ENCODE results near the gene RSPH1.

The RSPH1 gene

GRCh38 chr21:42475526-42476387, 20.3 kb downstream of the RSPH1 start:
- no peak for TF ChIP-seq ZNF274 (IDR thresholded peaks at IDR 0.05; ENCODE audit: low read depth, low read length)
- TF ChIP-seq YY1 (IDR thresholded peaks at IDR 0.05; ENCODE audit: insufficient read depth, insufficient read length) = no peak
- TF ChIP-seq SUZ12 (IDR thresholded peaks at IDR 0.05; ENCODE audit: extremely low read depth, insufficient read depth, insufficient read length) = no peak
- peaks cover 8% of the 10 kb centered on the region for H3K4me1 ChIP-seq (ENCODE audit: insufficient read depth, insufficient read length)
- H3K9me3 ChIP-seq (ENCODE audit: insufficient read depth, low read length) = no peaks in the 10 kb centered on the region
- H3K9ac ChIP-seq (ENCODE audit: insufficient read length, low read depth) = no peak overlapping the region
- H3K27me3 ChIP-seq (ENCODE audit: insufficient read depth, insufficient read length) = peaks cover 2% of the 10 kb centered on the region
- DNase-seq (ENCODE audit: low read depth, low spot score) = no peak
- no peaks in the 10 kb centered on the region for H3K36me3 ChIP-seq (ENCODE audit: insufficient read depth, insufficient read length, low read length)
- no peak overlapping the region for H3K4me3 ChIP-seq (ENCODE audit: insufficient read length, low read depth)

GRCh38 chr21:42475036-42475435, 21.0 kb downstream of the RSPH1 start:
- Histone ChIP-seq H3K9me3 (ENCODE audit: insufficient read depth, low read length) (no peaks in the 10 kb centered on the region), H3K4me3 (ENCODE audit: insufficient read length, low read depth) (no peak overlapping the region), H3K4me1 (ENCODE audit: insufficient read depth, insufficient read length) (peaks cover 8% of the 10 kb centered on the region), H3K27me3 (ENCODE audit: insufficient read depth, insufficient read length) (peaks cover 2% of the 10 kb centered on the region), H3K36me3 (ENCODE audit: insufficient read depth, insufficient read length, low read length) (no peaks in the 10 kb centered on the region), H3K9ac (ENCODE audit: insufficient read length, low read depth) (no peak overlapping the region)
- TF ChIP-seq ZNF274 (IDR thresholded peaks at IDR 0.05; ENCODE audit: low read depth, low read length) (no peak), SUZ12 (IDR thresholded peaks at IDR 0.05; ENCODE audit: extremely low read depth, insufficient read depth, insufficient read length) (no peak), YY1 (IDR thresholded peaks at IDR 0.05; ENCODE audit: insufficient read depth, insufficient read length) (no peak)
- DNase-seq (ENCODE audit: low read depth, low spot score) = no peak

GRCh38 chr21:42474043-42474831, 21.8 kb downstream of the RSPH1 start:
- Histone ChIP-seq H3K27me3 (ENCODE audit: insufficient read depth, insufficient read length) (peaks cover 2% of the 10 kb centered on the region), H3K4me3 (ENCODE audit: insufficient read length, low read depth) (no peak overlapping the region), H3K4me1 (ENCODE audit: insufficient read depth, insufficient read length) (peaks cover 8% of the 10 kb centered on the region), H3K9me3 (ENCODE audit: insufficient read depth, low read length) (no peaks in the 10 kb centered on the region), H3K36me3 (ENCODE audit: insufficient read depth, insufficient read length, low read length) (no peaks in the 10 kb centered on the region), H3K9ac (ENCODE audit: insufficient read length, low read depth) (no peak overlapping the region)
- no peak for DNase-seq (ENCODE audit: low read depth, low spot score)
- TF ChIP-seq SUZ12 (IDR thresholded peaks at IDR 0.05; ENCODE audit: extremely low read depth, insufficient read depth, insufficient read length) (no peak), ZNF274 (IDR thresholded peaks at IDR 0.05; ENCODE audit: low read depth, low read length) (no peak), YY1 (IDR thresholded peaks at IDR 0.05; ENCODE audit: insufficient read depth, insufficient read length) (no peak)

- H3K9me3 ChIP-seq (ENCODE audit: insufficient read depth, low read length) = no peaks in the 10 kb centered on the region
- H3K4me1 ChIP-seq (ENCODE audit: insufficient read depth, insufficient read length) = peaks cover 8% of the 10 kb centered on the region
- no peaks in the 10 kb centered on the region for H3K36me3 ChIP-seq (ENCODE audit: insufficient read depth, insufficient read length, low read length)
- H3K27me3 ChIP-seq (ENCODE audit: insufficient read depth, insufficient read length) = peaks cover 2% of the 10 kb centered on the region
- DNase-seq (ENCODE audit: low read depth, low spot score) = no peak
- TF ChIP-seq SUZ12 (IDR thresholded peaks at IDR 0.05; ENCODE audit: extremely low read depth, insufficient read depth, insufficient read length) = no peak
- no peak for TF ChIP-seq YY1 (IDR thresholded peaks at IDR 0.05; ENCODE audit: insufficient read depth, insufficient read length)
- TF ChIP-seq ZNF274 (IDR thresholded peaks at IDR 0.05; ENCODE audit: low read depth, low read length) = no peak
- no peak overlapping the region for H3K9ac ChIP-seq (ENCODE audit: insufficient read length, low read depth)
- no peak overlapping the region for H3K4me3 ChIP-seq (ENCODE audit: insufficient read length, low read depth)
These were observed 22.5 kb downstream of the RSPH1 start for GRCh38 chr21:42473498-42474042.

GRCh38 chr21:42472521-42472920, 23.5 kb downstream of the RSPH1 start:
- no peaks in the 10 kb centered on the region for H3K36me3 ChIP-seq (ENCODE audit: insufficient read depth, insufficient read length, low read length)
- H3K4me1 ChIP-seq (ENCODE audit: insufficient read depth, insufficient read length) = peaks cover 8% of the 10 kb centered on the region
- no peak overlapping the region for H3K9ac ChIP-seq (ENCODE audit: insufficient read length, low read depth)
- no peaks in the 10 kb centered on the region for H3K9me3 ChIP-seq (ENCODE audit: insufficient read depth, low read length)
- no peak for DNase-seq (ENCODE audit: low read depth, low spot score)
- TF ChIP-seq SUZ12 (IDR thresholded peaks at IDR 0.05; ENCODE audit: extremely low read depth, insufficient read depth, insufficient read length) (no peak), ZNF274 (IDR thresholded peaks at IDR 0.05; ENCODE audit: low read depth, low read length) (no peak), YY1 (IDR thresholded peaks at IDR 0.05; ENCODE audit: insufficient read depth, insufficient read length) (no peak)
- no peak overlapping the region for H3K4me3 ChIP-seq (ENCODE audit: insufficient read length, low read depth)
- peaks cover 2% of the 10 kb centered on the region for H3K27me3 ChIP-seq (ENCODE audit: insufficient read depth, insufficient read length)

- H3K4me1 ChIP-seq (ENCODE audit: insufficient read depth, insufficient read length) = peaks cover 12% of the 10 kb centered on the region
- TF ChIP-seq YY1 (IDR thresholded peaks at IDR 0.05; ENCODE audit: insufficient read depth, insufficient read length) (no peak), SUZ12 (IDR thresholded peaks at IDR 0.05; ENCODE audit: extremely low read depth, insufficient read depth, insufficient read length) (no peak), ZNF274 (IDR thresholded peaks at IDR 0.05; ENCODE audit: low read depth, low read length) (no peak)
These were observed 24.2 kb downstream of the RSPH1 start for GRCh38 chr21:42471716-42472330.

More at GRCh38 chr21:42471716-42472330, 24.2 kb downstream of the RSPH1 start:
- no peak overlapping the region for H3K4me3 ChIP-seq (ENCODE audit: insufficient read length, low read depth)
- no peak for DNase-seq (ENCODE audit: low read depth, low spot score)
- H3K9me3 ChIP-seq (ENCODE audit: insufficient read depth, low read length) = no peaks in the 10 kb centered on the region
- H3K9ac ChIP-seq (ENCODE audit: insufficient read length, low read depth) = no peak overlapping the region
- H3K36me3 ChIP-seq (ENCODE audit: insufficient read depth, insufficient read length, low read length) = no peaks in the 10 kb centered on the region
- H3K27me3 ChIP-seq (ENCODE audit: insufficient read depth, insufficient read length) = peaks cover 2% of the 10 kb centered on the region

All from NT2/D1 (cell line).